MM.1S (cell line): Measurements from ENCODE around the gene PIGU.

Experiments
- DNase-seq: peaks from one replicate; pipeline ENCODE4 v3.0.0-alpha.2; 2015
- H2AFZ ChIP-seq: fragments of 300-600 bp; sonication (generic); 2 replicates; pipeline ENCODE4 v1.6.0; 2016; ENCODE audit warnings: antibody characterized with exemption, low read length
- H3F3A ChIP-seq: fragments of 300-600 bp; sonication (generic); 2 replicates; pipeline ENCODE4 v1.6.1; 2016; ENCODE audit warnings: mild to moderate bottlenecking, antibody characterized with exemption, low read length, moderate library complexity, mixed read lengths; ENCODE audit not compliant: insufficient read depth
- H3K27ac ChIP-seq: fragments of 300-600 bp; sonication (generic); 2 replicates; pipeline ENCODE4 v1.5.1; 2016; ENCODE audit warnings: mild to moderate bottlenecking, low read length
- H3K27me3 ChIP-seq: fragments of 300-600 bp; sonication (generic); replicated peaks from 2 replicates; pipeline ENCODE4 v1.6.0; 2016; ENCODE audit warnings: low read length; ENCODE audit not compliant: insufficient read depth
- H3K36me3 ChIP-seq: fragments of 300-600 bp; sonication (generic); replicated peaks from 2 replicates; pipeline ENCODE4 v1.6.1; 2016; ENCODE audit warnings: mild to moderate bottlenecking, low read length, mixed read lengths; ENCODE audit not compliant: insufficient read depth
- H3K4me1 ChIP-seq: fragments of 300-600 bp; sonication (generic); 2 replicates; pipeline ENCODE4 v1.6.1; 2016; ENCODE audit warnings: low read length, mixed read lengths
- H3K4me2 ChIP-seq: fragments of 300-600 bp; sonication (generic); 2 replicates; pipeline ENCODE4 v1.6.0; 2016; ENCODE audit warnings: low read depth, low read length
- H3K4me3 ChIP-seq: fragments of 300-600 bp; sonication (generic); 2 replicates; pipeline ENCODE4 v1.5.1; 2016; ENCODE audit warnings: low read length, mixed read lengths
- H3K79me2 ChIP-seq: fragments of 300-600 bp; sonication (generic); 2 replicates; pipeline ENCODE4 v1.6.1; 2016; ENCODE audit warnings: mixed run types, low read length, mixed read lengths
- H3K9ac ChIP-seq: fragments of 300-600 bp; sonication (generic); 2 replicates; pipeline ENCODE4 v1.6.1; 2016; ENCODE audit warnings: low read length, mixed read lengths
- H3K9me2 ChIP-seq: fragments of 300-600 bp; sonication (generic); replicated peaks from 2 replicates; pipeline ENCODE4 v1.6.1; 2016; ENCODE audit warnings: mild to moderate bottlenecking, low read length, mixed read lengths; ENCODE audit not compliant: insufficient read depth
- H3K9me3 ChIP-seq: fragments of 300-600 bp; sonication (generic); replicated peaks from 2 replicates; pipeline ENCODE4 v1.6.1; 2016; ENCODE audit warnings: mild to moderate bottlenecking, low read length, mixed read lengths; ENCODE audit not compliant: insufficient read depth
- H4K20me1 ChIP-seq: fragments of 300-600 bp; sonication (generic); 2 replicates; pipeline ENCODE4 v1.6.1; 2016; ENCODE audit warnings: mild to moderate bottlenecking, low read length, moderate library complexity, mixed read lengths; ENCODE audit not compliant: insufficient read depth
- EZH2 ChIP-seq: fragments of 300-600 bp; sonication (generic); optimal IDR thresholded peaks from 2 replicates; pipeline ENCODE3; 2017; ENCODE audit warnings: low read depth, mild to moderate bottlenecking, antibody characterized with exemption, low read length, mixed read lengths
- EZH2phosphoT487 ChIP-seq: fragments of 300-600 bp; sonication (generic); IDR thresholded peaks from 2 replicates; pipeline ENCODE4 v1.6.1; 2018; ENCODE audit warnings: antibody characterized with exemption, low read length
- TF ChIP-seq, protein P1 (sequence below): fragments of 300-600 bp; sonication (generic); IDR thresholded peaks from 2 replicates; pipeline ENCODE4 v1.5.1; 2016; ENCODE audit warnings: antibody characterized with exemption, low read length, mixed read lengths

PIGU gene

DNA sequence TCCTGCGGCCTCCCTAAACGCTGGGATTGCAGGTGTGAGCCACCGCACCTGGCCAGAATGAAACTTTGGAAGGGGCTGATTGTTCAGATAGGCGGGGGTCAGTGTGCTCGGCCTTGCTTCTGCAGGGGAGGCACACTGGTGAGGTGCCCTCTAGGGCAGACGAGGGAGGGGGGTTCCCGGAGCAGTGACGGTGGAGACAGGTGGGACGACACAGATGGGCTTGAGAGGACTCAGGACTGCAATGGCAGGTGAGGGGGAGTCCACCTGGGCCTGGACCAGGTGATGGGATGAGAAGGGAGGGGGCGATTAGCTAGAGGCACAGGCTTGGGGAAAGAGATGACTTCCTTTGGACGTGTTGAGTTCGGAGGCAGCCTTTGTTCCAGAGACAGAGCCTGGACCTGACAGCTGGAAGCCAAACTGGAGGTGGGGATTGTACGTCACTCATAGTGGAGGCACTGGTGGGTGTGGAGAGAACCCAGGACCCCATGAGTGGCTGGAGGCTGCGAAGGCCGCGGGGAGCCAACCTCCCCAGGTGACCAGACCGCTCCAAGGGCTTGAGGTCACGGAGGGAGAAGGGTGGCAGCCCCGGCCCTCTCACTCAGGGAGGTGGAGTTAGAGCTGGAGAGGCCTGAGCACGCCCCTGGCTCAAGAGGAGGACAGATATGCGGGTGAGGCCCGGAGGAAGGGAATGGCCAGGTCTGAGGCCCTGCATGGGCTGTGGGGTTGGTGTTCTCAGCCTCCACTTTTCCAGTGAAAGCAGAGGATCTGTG lies 128.9 kb downstream of the PIGU start:
- Histone ChIP-seq H3K4me3 (no peak overlapping the region), H3K4me1 (no peaks in the 10 kb centered on the region), H3K9ac (no peak overlapping the region), H3K4me2 (no peak overlapping the region), H3K27ac (no peak overlapping the region), H3K9me3 (no peaks in the 10 kb centered on the region), H4K20me1 (no peaks in the 10 kb centered on the region), H3F3A (no peaks in the 10 kb centered on the region), H3K9me2 (no peaks in the 10 kb centered on the region), H3K27me3 (no peaks in the 10 kb centered on the region), H3K79me2 (no peaks in the 10 kb centered on the region), H2AFZ (no peak overlapping the region), H3K36me3 (no peaks in the 10 kb centered on the region)
- TF ChIP-seq, protein P1, sequence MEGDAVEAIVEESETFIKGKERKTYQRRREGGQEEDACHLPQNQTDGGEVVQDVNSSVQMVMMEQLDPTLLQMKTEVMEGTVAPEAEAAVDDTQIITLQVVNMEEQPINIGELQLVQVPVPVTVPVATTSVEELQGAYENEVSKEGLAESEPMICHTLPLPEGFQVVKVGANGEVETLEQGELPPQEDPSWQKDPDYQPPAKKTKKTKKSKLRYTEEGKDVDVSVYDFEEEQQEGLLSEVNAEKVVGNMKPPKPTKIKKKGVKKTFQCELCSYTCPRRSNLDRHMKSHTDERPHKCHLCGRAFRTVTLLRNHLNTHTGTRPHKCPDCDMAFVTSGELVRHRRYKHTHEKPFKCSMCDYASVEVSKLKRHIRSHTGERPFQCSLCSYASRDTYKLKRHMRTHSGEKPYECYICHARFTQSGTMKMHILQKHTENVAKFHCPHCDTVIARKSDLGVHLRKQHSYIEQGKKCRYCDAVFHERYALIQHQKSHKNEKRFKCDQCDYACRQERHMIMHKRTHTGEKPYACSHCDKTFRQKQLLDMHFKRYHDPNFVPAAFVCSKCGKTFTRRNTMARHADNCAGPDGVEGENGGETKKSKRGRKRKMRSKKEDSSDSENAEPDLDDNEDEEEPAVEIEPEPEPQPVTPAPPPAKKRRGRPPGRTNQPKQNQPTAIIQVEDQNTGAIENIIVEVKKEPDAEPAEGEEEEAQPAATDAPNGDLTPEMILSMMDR, result no peak
- TF ChIP-seq EZH2phosphoT487 (no peak), EZH2 (no peak)
- DNase-seq, result no peak

DNA sequence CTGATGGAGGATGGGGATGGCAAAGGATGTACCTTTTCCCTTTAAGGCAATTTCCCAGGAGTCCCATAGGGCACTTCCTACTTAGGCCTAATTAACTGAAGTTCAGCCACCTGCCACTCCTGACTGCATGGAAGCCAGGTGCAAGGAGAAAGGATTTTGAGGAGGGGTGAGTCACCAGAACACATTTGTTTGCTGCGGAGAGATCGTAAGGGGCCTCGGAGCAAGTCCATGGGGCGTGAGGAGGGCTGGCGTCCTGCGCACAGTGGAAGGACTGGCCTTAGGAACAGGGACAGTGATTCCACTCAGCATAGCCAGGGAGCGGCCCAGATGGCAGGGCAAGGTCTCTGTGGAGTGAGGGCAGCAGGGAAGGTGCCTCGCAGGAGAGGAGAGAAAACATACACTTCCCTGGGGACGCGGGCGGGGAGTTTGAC lies 130.1 kb downstream of the PIGU start:
- Histone ChIP-seq H3K4me3 (no peak overlapping the region), H3K79me2 (no peaks in the 10 kb centered on the region), H2AFZ (no peak overlapping the region), H3K9ac (no peak overlapping the region), H4K20me1 (no peaks in the 10 kb centered on the region), H3K9me2 (no peaks in the 10 kb centered on the region), H3K27me3 (no peaks in the 10 kb centered on the region), H3K36me3 (no peaks in the 10 kb centered on the region), H3K9me3 (no peaks in the 10 kb centered on the region), H3K4me1 (no peaks in the 10 kb centered on the region), H3K4me2 (no peak overlapping the region), H3F3A (no peaks in the 10 kb centered on the region), H3K27ac (no peak overlapping the region)
- TF ChIP-seq EZH2phosphoT487, result no peak
- no peak for TF ChIP-seq EZH2
- no peak for DNase-seq

DNA sequence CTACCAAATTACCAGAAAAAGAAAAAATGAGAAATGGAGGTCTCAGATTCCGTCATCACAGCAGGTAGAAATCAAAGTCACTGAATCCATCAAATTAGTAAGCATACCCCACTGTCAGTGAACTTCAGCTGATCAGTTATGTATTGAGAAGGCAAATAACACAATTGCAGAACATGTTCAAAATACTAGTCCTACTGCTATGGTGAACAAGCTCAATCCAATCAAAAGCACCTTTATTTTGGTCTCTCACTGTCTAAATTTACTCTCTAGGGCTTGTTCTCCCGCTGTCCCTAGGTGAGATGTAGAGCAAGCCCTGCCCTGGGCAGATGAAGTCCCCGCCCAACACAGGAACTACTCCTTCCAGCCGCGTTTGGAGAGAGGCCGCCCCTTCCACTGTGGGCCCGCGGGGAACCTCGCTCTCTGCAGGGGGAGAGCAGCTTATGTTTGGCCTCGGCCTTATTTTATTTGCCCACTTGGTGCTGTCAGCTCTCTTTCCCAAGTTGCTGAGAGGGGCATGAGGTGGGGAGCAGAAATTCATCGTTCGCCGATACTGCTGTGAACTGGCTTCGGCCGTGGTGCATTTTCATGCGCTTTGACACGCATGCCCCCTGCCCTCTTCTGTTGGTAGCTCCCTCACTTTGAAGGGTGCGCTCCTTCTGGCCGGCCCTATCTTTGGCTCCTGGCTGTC lies 132.6 kb downstream of the PIGU start:
- Histone ChIP-seq H3K4me1 (no peaks in the 10 kb centered on the region), H4K20me1 (no peaks in the 10 kb centered on the region), H3K4me2 (no peak overlapping the region), H3F3A (no peaks in the 10 kb centered on the region), H3K27me3 (no peaks in the 10 kb centered on the region), H3K27ac (no peak overlapping the region), H3K9me3 (no peaks in the 10 kb centered on the region), H3K36me3 (no peaks in the 10 kb centered on the region), H2AFZ (no peak overlapping the region), H3K9me2 (no peaks in the 10 kb centered on the region), H3K79me2 (no peaks in the 10 kb centered on the region), H3K9ac (no peak overlapping the region), H3K4me3 (no peak overlapping the region)
- DNase-seq, result no peak
- TF ChIP-seq, protein P1, result no peak
- TF ChIP-seq EZH2phosphoT487, result no peak
- no peak for TF ChIP-seq EZH2

GRCh38 chr20:34543463-34544056 lies 133.3 kb downstream of the PIGU start:
- Histone ChIP-seq H3K9me2 (no peaks in the 10 kb centered on the region), H3K9ac (no peak overlapping the region), H3K79me2 (no peaks in the 10 kb centered on the region), H2AFZ (no peak overlapping the region), H4K20me1 (no peaks in the 10 kb centered on the region), H3K4me1 (no peaks in the 10 kb centered on the region), H3K36me3 (no peaks in the 10 kb centered on the region), H3F3A (no peaks in the 10 kb centered on the region), H3K9me3 (no peaks in the 10 kb centered on the region), H3K27me3 (no peaks in the 10 kb centered on the region), H3K4me2 (no peak overlapping the region), H3K4me3 (no peak overlapping the region), H3K27ac (no peak overlapping the region)
- DNase-seq, result no peak
- TF ChIP-seq EZH2 (no peak), EZH2phosphoT487 (no peak)
- TF ChIP-seq, protein P1, result no peak
